DOHH2 (cell line): ENCODE data around the gene CEL.

ENCODE experiments used
- CTCF ChIP-seq: fragments of 200-600 bp; sonication (generic); IDR thresholded peaks from one replicate; pipeline ENCODE4 v1.5.1; 2014; ENCODE audit warnings: antibody characterized with exemption, mild to moderate bottlenecking, low read depth, low read length; ENCODE audit not compliant: poor library complexity, severe bottlenecking
- EZH2phosphoT487 ChIP-seq: fragments of 200-600 bp; sonication (generic); IDR thresholded peaks from 2 replicates; pipeline ENCODE4 v1.6.1; 2017; ENCODE audit warnings: borderline replicate concordance, mild to moderate bottlenecking, antibody characterized with exemption, low read length, moderate library complexity, mixed read lengths

GRCh38 chr9:133090187-133090586 is 28.4 kb downstream of the CEL start:
- TF ChIP-seq CTCF (no peak), EZH2phosphoT487 (no peak)
